ENCODE measurements around the gene LCE2C.
"Not testable (repeated sequence)": the region's sequence is repeated elsewhere in the genome, so short reads cannot be mapped to it uniquely, and the experiment has no call there.

LCE2C gene

DNA sequence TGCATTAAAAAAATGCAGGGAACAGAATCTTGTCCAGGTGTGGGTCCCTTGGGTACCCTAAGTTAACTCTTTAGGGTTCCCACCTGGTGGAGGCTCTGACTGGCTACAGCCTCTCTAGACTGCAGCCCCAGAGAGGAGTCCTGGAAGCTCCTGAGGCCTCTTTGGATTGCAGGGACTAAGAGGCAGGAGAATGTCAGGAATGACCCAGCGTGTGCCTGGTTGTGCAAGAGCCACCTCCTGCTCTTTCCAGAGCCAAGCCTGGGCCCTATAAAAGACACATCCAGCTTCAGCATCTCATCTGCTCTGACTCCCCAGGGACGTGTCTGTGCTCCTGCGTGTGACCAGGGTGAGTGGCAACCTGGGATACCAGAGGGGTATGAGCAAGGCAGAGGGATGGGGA, at the start of gene LCE2C:
Gene LCE2C, plus strand, starts transcription at position 297 of the 400 bp plus-strand sequence. CDS start 737 bp downstream, outside the sequence.
- DNase-seq (ENCODE audit: low read depth); H3K4me3 ChIP-seq (ENCODE audit: control insufficient read depth, low read depth, low read length): not testable (repeated sequence)

DNA sequence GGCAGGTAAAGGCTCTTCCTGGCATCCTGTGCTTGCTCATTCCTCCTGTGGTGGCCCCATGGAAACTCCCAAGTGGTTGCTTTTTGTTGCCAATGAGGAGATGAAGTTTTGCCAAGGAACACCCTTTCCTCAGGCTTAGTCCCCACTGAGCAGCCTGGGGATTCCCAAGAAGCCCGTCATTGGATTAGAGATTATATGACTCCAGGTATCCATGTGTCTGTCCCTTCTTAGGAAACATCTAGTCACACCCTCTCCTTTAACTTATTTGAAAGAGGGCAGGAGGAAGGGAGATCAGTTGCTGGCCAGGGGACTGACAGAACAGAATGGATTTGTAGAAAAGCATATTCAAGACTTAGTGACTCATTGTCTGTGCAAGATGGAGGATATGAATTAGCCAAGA, 48.3 kb upstream of the LCE2C start:
- TF ChIP-seq, protein P1, sequence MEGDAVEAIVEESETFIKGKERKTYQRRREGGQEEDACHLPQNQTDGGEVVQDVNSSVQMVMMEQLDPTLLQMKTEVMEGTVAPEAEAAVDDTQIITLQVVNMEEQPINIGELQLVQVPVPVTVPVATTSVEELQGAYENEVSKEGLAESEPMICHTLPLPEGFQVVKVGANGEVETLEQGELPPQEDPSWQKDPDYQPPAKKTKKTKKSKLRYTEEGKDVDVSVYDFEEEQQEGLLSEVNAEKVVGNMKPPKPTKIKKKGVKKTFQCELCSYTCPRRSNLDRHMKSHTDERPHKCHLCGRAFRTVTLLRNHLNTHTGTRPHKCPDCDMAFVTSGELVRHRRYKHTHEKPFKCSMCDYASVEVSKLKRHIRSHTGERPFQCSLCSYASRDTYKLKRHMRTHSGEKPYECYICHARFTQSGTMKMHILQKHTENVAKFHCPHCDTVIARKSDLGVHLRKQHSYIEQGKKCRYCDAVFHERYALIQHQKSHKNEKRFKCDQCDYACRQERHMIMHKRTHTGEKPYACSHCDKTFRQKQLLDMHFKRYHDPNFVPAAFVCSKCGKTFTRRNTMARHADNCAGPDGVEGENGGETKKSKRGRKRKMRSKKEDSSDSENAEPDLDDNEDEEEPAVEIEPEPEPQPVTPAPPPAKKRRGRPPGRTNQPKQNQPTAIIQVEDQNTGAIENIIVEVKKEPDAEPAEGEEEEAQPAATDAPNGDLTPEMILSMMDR (conservative IDR thresholded peaks at IDR 0.05; ENCODE audit: control insufficient read depth, insufficient read depth, low read depth, low read length) = no peak
- DNase-seq (ENCODE audit: low read depth) = no peak

DNA sequence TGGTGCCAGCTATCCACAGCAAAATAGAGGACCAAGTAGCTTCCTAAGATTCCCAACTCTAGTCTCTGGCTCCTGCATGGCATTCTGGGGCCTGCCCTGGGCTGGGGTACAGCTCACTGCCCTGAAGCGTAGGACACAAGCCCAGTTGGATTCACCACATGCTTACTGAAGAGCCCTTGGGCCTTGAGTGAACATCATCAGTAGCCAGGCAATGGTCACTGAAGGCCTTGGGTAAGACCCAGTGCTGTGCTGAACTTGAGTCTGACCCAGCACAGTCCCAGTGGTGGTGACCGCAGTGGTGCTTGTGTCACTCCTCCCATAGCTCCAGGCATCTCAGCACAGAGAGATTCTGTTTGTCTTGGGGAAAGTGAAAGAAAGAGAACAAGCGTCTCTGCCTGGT, 44.5 kb upstream of the LCE2C start:
- H3K4me3 ChIP-seq (ENCODE audit: control insufficient read depth, low read depth, low read length) = no peak overlapping the region
- TF ChIP-seq, protein P1 (conservative IDR thresholded peaks at IDR 0.05; ENCODE audit: control insufficient read depth, insufficient read depth, low read depth, low read length) = no peak
- DNase-seq (ENCODE audit: low read depth) = no peak

More for the DNA sequence above, 48.3 kb upstream of the LCE2C start:
- H3K4me3 ChIP-seq (ENCODE audit: control insufficient read depth, low read depth, low read length) = no peak overlapping the region

DNA sequence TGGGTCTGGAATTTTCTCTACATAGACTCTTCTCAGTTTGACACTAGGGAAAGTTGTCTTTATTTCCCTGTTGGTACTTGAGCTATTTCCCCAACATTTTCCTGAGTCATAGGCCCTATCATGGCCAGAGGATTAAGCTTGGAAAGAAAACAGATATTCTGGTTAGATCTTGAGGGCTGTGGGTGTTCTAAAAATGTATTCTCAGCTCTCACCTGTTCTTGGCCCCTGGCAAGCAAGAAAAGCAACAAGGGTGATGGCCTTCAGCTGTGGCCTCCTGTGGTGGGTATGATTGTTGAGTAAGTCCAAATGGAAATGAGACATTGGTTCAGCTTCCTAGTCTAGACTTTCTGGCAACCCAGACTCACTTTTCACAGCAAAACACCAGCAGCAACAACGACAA, 34.7 kb upstream of the LCE2C start:
- no peak for DNase-seq (ENCODE audit: low read depth)
- TF ChIP-seq, protein P1 (conservative IDR thresholded peaks at IDR 0.05; ENCODE audit: control insufficient read depth, insufficient read depth, low read depth, low read length) = no peak

DNA sequence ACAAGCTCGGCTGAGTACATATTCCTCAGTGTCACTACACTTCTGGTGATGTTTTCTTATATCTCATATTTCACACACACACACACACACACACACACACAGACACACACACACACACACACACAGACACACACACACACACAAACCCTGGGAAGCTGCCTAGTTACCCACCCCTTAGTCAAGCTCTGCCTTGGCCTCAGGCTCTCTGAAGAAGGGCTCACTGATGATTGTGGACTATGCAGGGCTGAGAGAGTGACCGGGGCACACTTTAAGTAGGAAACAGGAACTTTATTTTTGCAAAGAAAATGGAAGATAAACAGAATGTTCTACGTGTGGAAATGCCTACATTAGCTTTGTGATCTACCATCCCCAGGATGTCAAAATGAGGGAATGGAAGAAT, 31.1 kb upstream of the LCE2C start:
- TF ChIP-seq, protein P1 (conservative IDR thresholded peaks at IDR 0.05; ENCODE audit: control insufficient read depth, insufficient read depth, low read depth, low read length) = no peak
- no peak for DNase-seq (ENCODE audit: low read depth)
- no peak overlapping the region for H3K4me3 ChIP-seq (ENCODE audit: control insufficient read depth, low read depth, low read length)

More for the DNA sequence above, 34.7 kb upstream of the LCE2C start:
- H3K4me3 ChIP-seq (ENCODE audit: control insufficient read depth, low read depth, low read length) = no peak overlapping the region

DNA sequence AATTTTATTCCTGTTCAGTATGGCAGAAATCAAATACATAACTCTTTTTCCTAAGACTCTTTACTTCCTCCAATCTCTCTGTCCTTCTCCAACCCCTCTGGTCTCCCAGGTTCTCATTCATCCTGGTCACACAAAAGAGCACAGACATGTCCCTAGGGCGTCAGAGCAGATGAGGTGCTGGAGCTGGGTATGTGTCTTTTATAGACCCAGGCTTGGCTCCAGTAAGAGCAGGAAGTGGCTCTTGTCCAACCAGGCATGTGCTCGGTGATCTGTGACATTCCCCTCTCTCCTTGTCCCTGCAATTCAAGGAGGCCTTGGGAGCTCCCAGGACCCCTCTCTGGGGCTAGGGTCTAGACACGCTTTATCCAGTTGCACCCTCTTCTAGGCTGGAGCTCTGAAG, 29.9 kb upstream of the LCE2C start:
- TF ChIP-seq, protein P1 (conservative IDR thresholded peaks at IDR 0.05; ENCODE audit: control insufficient read depth, insufficient read depth, low read depth, low read length) = no peak
- DNase-seq (ENCODE audit: low read depth) = no peak
- no peak overlapping the region for H3K4me3 ChIP-seq (ENCODE audit: control insufficient read depth, low read depth, low read length)

- no peak overlapping the region for H3K4me3 ChIP-seq (ENCODE audit: control insufficient read depth, low read depth, low read length)
- peak; percentile 3 for DNase-seq (ENCODE audit: low read depth)
- TF ChIP-seq, protein P1 (conservative IDR thresholded peaks at IDR 0.05; ENCODE audit: control insufficient read depth, insufficient read depth, low read depth, low read length) = no peak
These were observed 28.4 kb upstream of the LCE2C start for GRCh38 chr1:152646656-152647055.

Data from fibroblast of mammary gland (primary cell).